8988T (cell line): ENCODE measurements around the gene ARMC12.

Source experiments
- DNase-seq: peaks from one replicate; pipeline ENCODE4 v3.0.0; 2011

ARMC12 gene

DNA sequence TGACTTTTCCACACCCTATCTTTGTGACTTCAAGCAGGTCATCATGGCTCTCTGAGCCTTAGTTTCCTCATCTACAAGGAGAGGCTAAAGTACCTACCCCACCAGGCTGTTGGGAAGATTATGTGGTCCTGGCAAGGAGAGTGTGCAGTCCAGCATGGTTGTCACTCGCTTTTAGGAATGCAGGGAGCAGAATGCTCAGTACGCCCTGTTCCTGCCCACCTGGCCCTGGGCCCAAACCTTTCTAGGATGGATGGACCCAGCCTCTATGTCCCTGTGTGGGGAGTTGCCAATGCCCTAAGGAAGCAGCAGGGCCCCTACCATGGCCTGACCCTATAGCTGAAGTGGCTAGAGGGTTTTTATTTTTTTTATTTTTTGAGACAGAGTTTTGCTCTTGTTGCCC, 41.6 kb downstream of the ARMC12 start:
- no peak for DNase-seq

DNA sequence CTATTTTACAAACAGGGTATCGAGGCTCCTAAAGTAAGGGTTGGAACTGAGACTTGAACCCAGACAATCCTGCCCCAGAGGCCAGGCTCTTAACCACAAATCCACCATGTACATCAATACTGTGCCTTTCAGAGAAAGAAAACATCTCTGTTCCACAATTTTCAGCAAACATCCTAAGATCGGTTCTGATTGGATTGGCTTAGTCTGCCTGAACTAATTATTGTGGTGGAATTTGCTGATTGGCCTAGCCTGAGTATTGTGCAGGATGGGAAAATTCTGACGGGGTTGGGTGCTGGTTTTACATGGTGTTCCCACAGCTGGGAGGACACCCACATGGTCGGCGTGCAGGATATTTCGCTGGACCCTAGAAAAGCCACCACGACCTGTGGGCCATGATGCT, 43.9 kb downstream of the ARMC12 start, which contains the start of gene CLPSL1:
TSS of gene CLPSL1 (plus strand) at position 301 of the 400 bp plus-strand sequence. CDS start at position 393, 92 bp downstream.
- DNase-seq: no peak

DNA sequence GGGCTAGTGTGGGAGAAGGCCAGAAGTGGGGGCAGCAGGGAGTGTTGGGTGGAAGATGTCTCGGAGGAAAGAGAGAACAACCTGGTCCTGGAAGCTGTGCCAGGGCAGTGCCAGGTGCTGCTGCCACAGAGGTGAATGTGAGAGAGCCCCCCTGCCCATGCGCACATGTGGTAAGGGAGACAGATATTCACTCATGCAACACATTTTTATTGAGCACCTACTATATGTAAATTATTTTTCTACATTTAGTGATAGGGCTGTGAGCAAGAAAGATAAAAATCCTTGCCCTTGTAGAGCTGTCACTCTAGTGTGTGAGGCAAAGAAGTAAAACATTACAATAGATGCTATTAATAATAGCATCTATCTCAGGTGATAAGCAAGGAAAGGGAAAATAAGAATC, 44.5 kb downstream of the ARMC12 start:
- no peak for DNase-seq

- DNase-seq: no peak
These were observed 45.6 kb downstream of the ARMC12 start for GRCh38 chr6:35782424-35782823.

DNA sequence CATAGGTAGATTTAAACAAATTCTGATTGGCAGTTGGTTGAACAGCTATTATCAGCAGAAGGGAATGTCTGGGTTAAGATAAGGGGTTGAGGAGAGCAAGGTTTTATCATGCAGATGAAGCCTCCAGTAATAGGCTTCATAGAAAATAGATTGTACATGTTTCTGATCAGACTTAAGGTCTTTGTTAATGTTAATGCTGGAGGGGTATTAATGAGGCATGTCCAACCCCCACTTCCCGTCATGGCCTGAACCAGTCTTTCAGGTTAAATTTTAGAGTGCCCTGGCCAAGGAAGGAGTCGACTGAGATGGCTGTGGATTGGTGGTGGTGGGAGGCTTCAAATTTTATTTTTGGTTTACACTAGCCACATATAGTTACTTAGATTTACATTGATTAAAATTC, 47.4 kb downstream of the ARMC12 start:
- DNase-seq: no peak

DNA sequence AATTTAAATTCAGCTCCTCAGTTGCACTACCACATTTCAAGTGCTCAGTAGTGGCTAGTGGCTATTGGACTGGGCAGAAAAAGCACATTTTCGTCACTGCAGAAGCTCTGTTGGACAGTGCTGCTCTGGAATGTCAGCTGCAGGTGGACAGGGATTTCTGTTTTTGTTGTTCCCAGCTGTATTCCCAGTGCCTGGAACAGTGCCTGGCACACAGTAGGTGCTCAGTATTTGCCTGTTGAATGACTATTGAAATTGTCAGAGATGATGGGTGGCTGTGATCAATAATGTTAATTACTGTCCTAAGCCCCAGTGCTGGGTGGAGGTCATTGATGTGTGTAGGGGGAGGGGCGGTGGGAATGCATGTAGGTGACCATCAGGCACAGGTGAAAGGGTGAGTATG, 49.4 kb downstream of the ARMC12 start:
- DNase-seq: no peak

DNA sequence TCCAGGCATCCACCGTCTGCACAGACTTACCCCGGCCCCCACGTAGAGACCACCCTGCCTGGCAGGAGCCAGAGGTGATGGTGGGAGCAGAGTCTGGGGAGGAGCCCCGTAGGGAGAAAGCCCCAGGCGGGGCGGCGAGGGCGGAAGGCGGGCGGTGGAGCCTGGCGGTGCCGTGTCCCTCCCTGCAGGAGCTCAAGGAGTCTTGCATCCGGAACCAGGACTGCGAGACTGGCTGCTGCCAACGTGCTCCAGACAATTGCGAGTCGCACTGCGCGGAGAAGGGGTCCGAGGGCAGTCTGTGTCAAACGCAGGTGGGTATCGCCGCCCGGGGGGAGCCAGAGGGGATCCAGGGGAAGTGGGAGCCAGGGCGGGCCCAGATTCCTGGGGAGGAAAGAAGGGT, 50.0 kb downstream of the ARMC12 start:
- no peak for DNase-seq

- DNase-seq: no peak
These were observed 50.7 kb downstream of the ARMC12 start for GRCh38 chr6:35787266-35788218.

- no peak for DNase-seq
These were observed 51.7 kb downstream of the ARMC12 start for GRCh38 chr6:35788423-35788982.

DNA sequence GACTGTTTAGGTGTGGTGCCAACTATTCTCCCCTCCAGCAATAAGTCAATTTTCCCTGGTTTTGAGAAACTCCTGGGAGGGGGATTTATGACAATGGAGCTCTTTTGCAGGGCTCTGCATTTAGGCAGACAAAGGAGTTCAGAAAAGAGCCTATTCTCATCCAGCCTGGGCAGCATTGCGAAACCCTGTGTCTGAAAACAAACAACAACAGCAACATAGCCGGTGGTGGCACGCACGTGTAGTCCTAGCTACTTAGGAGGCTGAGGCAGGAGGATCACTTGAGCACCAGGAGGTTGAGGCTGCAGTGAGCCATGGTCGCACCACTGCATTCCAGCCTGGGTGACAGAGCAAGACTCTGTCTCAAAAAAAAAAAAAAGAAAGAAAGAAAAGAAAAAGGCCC, 53.9 kb downstream of the ARMC12 start:
- DNase-seq: no peak

DNA sequence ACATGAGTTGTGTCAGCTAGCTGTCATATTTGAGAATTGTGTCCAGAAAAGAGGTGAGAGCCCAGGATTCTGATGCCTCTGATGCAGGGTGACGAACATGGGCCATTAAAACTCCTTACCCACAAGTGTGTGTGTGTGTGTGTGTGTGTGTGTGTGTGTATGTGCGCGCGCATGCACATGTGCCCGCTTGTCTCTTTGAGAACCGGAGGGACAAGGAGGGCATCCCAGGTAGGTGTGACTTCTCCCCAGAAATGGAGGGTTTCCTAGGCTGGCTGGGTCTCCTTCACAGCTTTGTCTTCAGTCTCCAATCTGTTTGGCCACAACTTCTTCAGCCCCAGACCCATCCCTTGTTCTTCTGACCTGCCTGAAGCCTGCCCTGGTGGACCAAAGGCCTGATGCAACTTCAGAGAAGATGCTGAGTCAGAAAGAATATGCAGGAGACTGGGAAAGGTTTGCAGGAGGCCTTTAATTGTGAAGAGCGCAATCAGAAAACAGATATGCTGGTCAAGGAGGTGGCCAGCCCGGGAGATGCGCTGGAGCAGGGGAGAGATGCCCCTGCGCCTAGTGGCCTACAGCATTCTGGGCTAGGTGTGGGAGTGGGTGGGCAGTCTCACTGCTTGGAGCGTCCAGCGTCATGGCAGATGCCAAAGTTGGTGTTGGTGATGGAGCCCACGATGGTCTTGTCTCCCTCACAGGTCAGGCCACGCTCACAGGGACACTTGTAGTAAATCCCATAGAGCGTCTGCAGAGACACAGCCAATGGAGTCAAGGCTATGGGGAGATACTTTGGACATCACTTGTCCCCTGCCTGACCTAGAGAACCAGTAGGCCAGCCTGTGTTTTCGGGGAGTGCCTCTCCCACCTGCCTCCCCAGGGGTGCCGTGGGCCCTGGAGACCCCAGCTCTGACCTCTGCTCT, 58.0 kb downstream of the ARMC12 start:
- no peak for DNase-seq

DNA sequence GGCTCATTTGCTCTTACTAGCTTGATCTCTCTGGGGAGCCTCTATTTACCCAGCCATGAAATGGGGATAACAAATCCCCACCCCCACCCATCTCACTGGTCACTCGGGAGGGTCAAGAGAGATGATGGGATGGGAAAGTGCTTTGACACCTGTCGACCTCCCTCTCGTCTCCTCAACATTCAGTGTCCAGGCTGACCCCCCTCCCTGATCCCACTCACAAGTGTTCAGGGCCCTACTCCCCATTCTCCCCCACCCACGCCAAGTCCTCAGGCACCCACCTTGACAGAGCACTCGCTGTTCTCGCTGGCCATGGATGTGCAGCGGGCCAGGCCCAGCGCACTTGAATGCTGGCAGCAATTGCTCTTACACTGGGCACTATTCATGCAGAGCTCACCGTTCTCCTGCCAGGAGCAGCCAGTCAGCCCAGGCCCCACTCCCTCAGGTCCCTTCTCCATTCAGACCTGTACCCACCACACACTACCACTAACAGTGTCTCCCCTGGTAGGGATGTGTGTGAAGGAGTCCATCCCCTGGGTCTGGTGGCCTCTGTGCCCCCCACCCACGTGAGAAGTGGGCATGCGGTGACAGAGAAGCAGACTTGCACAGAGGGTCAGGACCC, 58.7 kb downstream of the ARMC12 start:
- DNase-seq: no peak

DNA sequence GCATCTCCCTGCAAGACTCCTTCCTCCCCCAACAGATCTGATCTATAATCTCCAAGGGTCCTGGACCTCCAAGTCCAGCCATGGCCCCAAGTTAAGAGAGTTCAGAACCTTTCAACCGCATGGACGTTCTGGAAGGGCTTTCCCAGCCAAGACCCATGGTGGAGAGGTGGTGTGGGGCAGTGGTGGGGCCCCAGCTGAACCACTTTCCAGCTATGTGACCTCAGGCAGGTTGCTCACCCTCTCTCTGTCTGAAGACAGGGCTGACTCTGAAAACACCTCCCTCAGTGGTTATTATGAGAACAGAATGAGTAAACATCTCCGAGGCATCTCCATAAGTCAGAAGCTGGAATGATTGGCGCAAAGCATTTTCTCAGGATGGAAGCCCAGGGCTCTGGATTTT, 59.4 kb downstream of the ARMC12 start:
- no peak for DNase-seq

DNA sequence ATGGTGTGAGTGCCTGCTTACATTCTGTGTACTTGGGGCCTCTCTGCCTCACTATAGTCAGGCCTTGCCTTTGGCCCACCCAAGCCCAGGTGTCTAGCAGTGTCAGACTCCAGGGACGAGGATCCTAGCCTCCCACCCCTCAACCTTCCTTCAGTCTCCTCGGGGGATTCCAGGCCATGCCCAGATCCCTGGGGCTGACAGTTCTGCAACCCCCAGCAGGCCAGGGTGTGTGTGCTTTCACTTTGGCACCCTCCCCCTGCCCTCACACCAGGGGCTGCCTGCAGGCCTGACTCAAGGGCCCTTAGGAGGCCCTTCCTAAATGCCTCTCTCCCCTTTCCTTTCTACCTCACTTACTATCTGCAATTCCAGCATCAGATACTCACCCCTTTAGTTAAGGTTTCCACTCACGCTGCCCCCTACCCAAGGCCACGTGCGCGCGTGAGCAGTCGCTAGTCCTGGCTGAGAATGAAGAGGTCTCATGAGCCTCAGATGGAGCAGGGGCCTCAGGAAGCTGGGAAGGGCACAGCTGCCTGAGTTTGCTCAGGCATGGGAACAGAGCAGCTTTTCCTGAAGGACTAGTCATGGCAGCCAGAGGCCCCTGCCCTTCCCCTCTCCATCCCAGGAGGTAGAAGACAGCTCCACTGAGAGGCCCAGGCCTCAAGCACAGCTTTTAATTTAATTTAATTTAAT, 61.1 kb downstream of the ARMC12 start:
- no peak for DNase-seq
